8988T (cell line): ENCODE data around the gene PLAC8.
"Not testable (repeated sequence)": the region's sequence is repeated elsewhere in the genome, so short reads cannot be mapped to it uniquely, and the experiment has no call there.

Experiments
- DNase-seq: peaks from one replicate; pipeline ENCODE4 v3.0.0; 2011

Gene PLAC8

DNA sequence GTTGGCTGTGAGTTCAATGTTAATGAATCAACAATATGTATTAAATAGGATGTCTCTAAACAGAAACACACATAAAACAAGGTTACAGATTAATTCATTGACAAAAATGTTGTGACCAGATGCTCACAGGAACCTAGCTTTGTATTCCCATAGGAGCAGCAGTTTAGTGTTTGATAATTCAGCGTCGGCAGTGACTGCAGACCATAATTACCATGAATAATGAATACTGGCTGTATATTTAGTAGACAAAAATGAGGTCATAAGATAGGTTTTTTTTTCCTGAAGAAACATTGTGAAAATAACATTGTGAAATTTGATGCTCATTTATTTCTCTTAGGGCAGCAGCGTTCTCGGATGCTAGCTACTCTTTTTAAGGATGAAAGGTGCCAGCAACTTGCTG is 51.8 kb downstream of the PLAC8 start:
- no peak for DNase-seq

DNA sequence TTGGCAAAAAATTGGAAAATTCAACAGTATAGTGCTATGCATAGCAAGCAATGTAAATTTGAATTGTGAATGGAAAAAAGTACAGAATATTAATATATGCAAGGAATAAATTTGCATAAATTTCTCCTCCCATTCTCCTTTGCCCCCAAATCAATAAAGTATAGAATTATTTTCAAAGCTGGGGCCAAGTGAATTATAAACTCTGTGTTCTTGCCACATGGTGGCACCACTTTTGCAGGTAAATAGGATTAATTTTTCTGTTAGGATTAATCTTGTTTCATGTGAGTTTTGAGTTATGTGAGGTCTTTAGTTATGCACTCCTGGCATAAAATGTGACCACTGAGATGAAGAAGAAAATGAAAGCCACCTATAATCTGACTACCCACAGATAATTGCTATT is 59.6 kb downstream of the PLAC8 start:
- no peak for DNase-seq

- not testable (repeated sequence) for DNase-seq
These were observed 65.7 kb downstream of the PLAC8 start for GRCh38 chr4:83048781-83049180.

GRCh38 chr4:83046693-83047473 is 67.6 kb downstream of the PLAC8 start:
- DNase-seq, result no peak

DNA sequence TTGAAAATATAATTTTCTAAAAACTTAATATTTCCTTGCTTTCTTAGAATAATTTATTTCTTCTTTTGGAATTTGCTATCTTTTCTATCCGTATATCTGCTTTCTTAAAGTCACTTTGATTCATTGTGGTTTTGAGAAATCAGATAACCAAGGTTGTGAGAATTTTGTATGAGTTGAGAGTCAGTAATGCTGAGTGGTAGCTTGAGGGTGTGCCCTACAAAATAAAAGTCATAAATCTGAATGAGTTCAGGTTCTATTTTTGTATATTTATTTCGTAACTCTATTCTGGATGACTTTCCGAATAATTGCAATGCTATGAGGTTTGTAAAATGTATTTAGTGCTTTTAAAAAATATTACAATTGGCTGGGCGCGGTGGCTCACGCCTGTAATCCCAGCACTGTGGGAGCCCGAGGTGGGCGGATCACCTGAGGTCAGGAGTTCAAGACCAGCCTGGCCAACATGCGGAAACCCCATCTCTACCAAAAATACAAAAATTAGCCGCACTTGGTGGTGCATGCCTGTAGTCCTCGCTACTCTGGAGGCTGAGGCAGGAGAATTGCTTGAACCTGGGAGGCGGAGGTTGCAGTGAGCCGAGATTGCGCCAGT is 70.6 kb downstream of the PLAC8 start:
- DNase-seq, result no peak

- DNase-seq, result not testable (repeated sequence)
These were observed 71.4 kb downstream of the PLAC8 start for GRCh38 chr4:83043157-83043556.

- DNase-seq, result no peak
These were observed 74.3 kb downstream of the PLAC8 start for GRCh38 chr4:83040269-83040668.
